ENCODE results near the gene NDST1. TPM values are rescaled to one million over a fixed set of nuclear protein-coding genes. Genes with fewer than 3 reads are reported as not detected.

The NDST1 gene
- total RNA-seq, 1 donor from 2014 or later: 54.3 TPM

DNA sequence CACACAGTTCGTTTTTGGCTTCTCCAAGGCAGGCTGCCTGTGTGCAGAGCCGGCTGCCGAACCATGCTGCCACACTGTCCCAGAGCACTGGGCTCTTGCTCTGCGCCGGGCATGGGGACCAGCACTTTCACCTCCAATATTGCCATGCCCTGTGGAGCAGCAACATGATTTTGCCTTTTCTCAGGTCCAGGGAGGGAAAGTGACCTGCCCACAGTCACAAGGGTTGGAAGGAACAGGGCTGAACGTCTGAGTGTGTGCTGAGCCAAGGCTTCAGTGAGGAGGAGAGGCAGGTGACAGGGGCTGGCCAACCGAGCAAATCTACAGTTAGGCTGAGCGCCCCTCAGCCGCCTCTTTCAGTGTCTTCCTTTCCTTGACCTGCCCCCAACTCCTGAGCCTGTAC, 98.5 kb downstream of the NDST1 start:
- DNase-seq (ENCODE audit: low spot score): no peak

- no peak for DNase-seq (ENCODE audit: low spot score)
These were observed 99.2 kb downstream of the NDST1 start for GRCh38 chr5:150607105-150607504.

Other genes starting within 250 kb of the NDST1 start
- gene CAMK2A, start 218.4 kb upstream of the NDST1 start, total RNA-seq: 1.4 TPM
- gene ARSI, start 205.2 kb upstream of the NDST1 start, total RNA-seq: 0.65 TPM
- 39.3 TPM for gene TCOF1, start 150.4 kb upstream of the NDST1 start, total RNA-seq
- gene CD74, start 95.2 kb upstream of the NDST1 start, total RNA-seq: 1,068 TPM
- 2,344 TPM for gene RPS14, start 58.4 kb upstream of the NDST1 start, total RNA-seq
- gene SYNPO, start 132.5 kb downstream of the NDST1 start, total RNA-seq: 73.9 TPM
- 2.6 TPM for gene MYOZ3, start 153.1 kb downstream of the NDST1 start, total RNA-seq
- 44.6 TPM for gene RBM22, start 192.9 kb downstream of the NDST1 start, total RNA-seq